ENCODE data around the gene DEPDC1B.
"Not testable (repeated sequence)": the region's sequence is repeated elsewhere in the genome, so short reads cannot be mapped to it uniquely, and the experiment has no call there.

The DEPDC1B gene

DNA sequence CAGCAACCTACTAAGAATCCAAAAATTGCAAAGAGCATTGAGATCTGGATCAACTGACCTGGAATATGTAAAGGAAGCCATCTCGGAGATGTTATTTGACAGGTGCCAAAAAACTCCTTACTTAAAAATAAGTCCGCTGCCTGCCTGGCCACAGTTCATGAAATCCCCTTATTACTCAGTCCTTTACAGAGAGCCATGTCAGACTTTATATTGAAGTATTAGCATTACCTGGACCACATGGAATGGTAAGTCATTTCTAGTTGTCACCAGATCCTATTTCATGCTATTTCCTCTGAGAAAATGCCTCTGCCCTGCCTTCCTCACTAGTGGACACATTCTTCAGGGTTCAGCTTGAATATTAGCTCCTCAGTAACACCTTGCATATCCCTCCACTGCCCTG is 115.7 kb downstream of the DEPDC1B start:
- no peak for DNase-seq (ENCODE audit: low spot score)

DNA sequence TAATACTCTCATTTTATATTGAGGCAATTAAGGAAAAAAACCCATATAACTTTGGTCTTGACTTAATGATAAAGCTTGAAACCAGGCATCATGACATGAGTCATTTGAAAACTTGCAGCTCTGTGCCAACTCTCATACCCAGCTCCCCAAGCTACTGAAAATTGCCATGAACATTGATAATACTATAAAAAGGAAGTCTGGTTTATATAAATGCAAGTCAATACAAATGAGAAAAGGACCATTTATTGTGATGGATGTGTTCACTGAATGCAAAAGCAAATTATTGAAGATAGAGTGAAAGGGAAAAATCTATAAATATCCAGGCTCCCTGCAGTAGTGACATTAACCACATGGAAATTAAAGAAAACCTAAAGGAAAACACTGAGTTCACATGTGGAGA is 116.3 kb downstream of the DEPDC1B start:
- DNase-seq (ENCODE audit: low spot score), result no peak

DNA sequence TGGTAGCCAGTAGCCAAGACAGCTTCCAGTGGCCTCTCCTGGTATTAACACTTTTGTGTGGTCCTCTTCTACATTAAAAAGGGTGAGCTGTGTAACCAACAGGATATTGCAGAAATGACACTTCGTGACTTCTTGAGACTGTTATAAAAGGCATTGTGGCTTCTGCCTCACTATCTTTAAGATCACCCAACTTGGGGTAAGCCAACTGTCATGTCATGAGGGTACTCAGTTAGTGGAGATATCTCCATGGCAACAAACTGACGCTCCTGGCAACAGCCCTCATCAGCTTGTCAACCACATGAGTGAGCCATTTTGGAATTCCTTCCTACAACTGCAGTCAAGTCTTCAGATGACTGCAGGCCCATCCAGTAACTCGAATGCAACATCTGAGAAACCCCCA is 121.7 kb downstream of the DEPDC1B start:
- no peak for DNase-seq (ENCODE audit: low spot score)

DNA sequence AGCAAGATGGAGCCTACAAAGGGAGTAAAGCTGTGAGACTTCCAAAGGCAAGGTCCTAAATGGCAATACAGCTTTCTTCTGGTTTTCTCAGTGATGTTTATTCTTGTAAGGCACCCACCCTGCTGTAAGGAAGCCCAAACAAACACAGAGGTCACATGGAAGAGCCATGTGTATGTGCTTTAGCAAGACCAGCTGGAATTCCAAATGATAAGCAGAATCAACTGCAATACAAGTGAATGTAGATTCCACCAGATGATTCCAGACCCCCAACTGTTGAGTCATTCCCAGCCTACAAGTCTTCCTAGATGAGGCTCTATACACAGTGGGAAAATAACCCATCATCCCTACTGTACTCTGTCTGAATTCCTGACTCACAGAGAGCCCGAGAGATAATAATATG is 122.8 kb downstream of the DEPDC1B start:
- DNase-seq (ENCODE audit: low spot score), result no peak

DNA sequence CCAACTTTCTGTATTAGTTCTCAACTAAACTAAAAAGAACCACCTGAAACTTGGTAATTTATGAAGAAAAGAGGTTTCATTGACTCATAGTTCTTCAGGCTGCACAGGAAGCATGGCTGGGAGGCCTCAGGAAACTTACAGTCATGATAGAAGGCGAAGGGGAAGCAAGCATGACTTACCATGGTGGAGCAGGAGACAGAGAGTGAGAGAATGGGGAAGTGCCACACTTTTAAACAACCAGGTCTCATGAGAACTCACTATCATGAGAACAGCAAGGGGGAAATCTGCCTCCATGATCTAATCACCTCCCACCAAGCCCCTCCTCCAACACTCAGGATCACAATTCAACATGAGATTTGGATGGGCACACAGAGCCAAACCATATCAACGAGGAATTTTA is 123.5 kb downstream of the DEPDC1B start:
- no peak for DNase-seq (ENCODE audit: low spot score)

DNA sequence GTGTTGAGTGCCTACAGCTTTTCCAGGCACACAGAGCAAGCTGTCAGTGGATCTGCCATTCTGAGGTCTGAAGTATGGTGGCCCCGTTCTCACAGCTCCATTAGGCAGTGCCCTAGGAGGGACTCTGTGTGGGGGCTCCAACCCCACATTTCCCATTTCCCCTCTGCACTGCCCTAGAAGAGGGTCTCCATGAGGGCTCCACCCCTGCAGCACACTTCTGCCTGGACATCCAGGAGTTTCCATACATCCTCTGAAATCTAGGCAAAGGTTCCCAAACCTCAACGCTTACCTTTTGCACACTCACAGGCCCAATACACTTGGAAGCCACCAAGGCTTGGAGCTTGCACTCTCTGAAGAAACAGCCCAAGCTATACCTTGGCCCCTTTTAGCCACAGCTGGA is 131.3 kb downstream of the DEPDC1B start:
- no peak for DNase-seq (ENCODE audit: low spot score)

DNA sequence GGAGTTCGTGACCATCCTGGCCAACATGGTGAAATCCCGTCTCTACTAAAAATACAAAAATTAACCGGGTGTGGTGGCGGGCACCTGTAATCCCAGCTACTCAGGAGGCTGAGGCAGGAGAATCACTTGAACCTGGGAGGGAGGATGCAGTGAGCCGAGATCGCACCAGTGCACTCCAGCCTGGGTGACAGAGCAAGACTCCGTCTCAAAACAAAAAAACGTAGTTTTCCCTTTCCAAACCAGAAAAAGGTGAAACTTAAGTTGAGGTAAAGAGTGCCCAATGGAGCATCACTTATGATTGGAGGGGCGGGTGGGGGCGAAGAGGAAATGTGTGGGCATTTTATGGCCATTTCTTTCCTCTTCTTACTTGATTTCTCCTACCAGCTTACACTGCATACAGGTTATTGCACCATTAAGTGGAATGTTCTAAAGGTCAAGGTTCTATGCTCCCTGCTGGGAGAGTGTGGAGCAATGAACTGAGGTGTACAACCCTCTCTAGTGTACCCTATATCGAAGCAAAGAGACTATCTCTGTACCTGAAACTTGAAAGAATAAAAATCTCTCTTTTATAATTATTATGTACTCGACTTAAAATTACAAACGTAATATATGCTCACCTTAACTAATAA is 136.2 kb downstream of the DEPDC1B start:
- DNase-seq (ENCODE audit: low spot score), result no peak

DNA sequence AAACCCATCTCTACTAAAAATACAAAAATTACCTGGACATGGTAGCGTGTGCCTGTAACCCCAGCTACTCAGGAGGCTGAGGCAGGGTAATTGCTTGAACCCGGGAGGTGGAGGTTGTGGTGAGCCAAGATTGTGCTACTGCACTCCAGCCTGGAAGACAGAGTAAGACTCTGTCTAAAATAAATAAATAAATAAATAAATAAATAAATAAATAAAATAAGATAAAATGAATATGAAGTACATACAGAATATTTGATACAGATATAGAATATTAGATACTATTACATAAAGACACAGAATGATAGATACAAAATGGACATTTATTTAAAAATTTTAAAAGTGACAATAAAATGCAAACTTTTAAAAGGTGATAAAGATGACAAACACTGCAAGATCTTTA is 146.7 kb downstream of the DEPDC1B start:
- DNase-seq (ENCODE audit: low spot score), result not testable (repeated sequence)

DNA sequence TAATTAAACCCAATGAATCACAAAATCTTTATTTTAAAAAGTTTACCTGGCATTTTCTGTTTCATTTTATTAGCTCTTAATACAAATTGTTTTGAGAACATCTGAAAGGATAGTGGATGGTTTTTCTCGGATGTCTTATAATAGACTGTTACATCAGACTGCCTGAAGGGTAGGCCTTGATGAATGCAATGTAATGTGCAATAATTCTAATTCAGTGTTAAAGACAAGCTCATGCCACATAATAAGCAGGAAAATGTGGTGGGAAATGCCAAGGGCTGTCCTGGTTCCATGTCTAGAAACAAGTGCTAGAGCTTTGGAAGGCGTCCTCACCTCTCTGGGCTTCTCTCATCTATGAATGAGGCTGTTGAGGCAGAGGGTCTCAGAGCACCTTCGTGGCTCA is 148.1 kb downstream of the DEPDC1B start:
- no peak for DNase-seq (ENCODE audit: low spot score)

DNA sequence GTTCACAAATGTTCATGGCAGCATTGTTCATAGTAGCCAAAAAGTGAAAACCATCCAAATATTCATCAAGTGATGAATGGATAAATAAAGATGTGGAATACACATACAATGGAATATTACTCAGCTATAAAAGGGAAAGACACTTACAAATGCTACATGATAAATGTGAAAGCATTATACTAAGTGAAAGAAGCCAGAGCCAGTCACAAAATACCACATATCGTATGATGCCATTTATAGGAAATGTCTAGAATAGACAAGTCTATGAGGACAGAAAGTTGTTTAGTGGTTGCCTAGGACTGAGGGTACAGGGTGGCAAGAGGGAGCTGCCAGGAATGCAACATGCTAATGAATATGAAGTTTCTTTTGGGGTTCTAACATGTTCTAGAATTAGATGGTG is 148.7 kb downstream of the DEPDC1B start:
- no peak for DNase-seq (ENCODE audit: low spot score)

DNA sequence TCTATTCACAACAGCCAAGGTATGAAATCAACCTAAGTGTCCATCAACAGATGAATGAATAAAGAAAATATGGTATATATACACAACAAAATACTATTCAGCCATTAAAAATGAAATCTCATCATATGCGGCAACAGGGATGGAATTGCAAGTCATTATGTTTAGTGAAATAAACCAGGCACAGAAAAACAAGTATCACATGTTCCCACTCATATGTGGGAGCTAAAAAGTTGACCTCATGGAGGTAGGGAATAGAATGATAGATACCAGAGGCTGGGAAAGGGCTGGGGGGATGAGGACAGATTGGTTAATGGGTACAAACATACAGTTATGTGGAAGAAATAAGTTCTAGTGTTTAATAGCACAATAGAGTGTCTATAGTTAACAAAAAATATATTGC is 149.7 kb downstream of the DEPDC1B start:
- no peak for DNase-seq (ENCODE audit: low spot score)

DNA sequence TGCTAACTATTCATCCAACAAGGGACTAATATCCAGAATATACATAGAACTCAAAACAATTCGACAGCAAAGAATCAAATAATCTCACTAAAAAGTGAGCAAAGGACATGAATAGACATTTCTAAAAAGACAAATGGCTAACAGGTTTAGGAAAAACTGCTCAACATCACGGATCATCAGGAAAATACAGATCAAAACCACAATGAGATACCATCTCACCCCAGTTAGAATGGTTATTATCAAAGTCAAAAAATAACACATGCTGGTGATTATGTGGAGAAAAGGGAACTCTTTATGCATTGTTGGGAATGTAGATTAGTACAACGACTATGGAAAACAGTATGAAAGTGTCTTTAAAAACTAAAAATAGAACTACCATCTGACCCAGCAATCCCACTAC is 150.1 kb downstream of the DEPDC1B start:
- no peak for DNase-seq (ENCODE audit: low spot score)
